Keratinocyte (primary cell): ENCODE data around the gene WDR27. TPM values are rescaled to one million over a fixed set of nuclear protein-coding genes. Genes with fewer than 3 reads are reported as not detected.

ENCODE experiments used
- DNase-seq: peaks from one replicate; pipeline ENCODE4 v3.0.0-alpha.2; 2011; ENCODE audit warnings: low read depth, missing footprints, low spot score
- FAIRE-seq: peaks from 2 replicates; lab custom pipeline; 2011; peaks lifted over from hg19 to GRCh38; lab: Jason Lieb, UNC
- H2AFZ ChIP-seq: 2 replicates; pipeline ENCODE4 v1.6.0; 2012; ENCODE audit warnings: low read length, control low read depth, inconsistent platforms; ENCODE audit not compliant: control insufficient read depth
- H3K27ac ChIP-seq: 2 replicates; pipeline ENCODE4 v1.5.1; 2011; ENCODE audit warnings: low read length; ENCODE audit not compliant: control insufficient read depth, insufficient read depth
- H3K27me3 ChIP-seq: 3 replicates; pipeline ENCODE4 v1.6.0; 2011; ENCODE audit warnings: low read length; ENCODE audit not compliant: control insufficient read depth, insufficient read depth; ENCODE audit errors: extremely low read depth
- H3K36me3 ChIP-seq, 2 experiments: 2 replicates in 1 of 2; 3 replicates in 1 of 2; pipeline ENCODE4 v1.5.1; 2011; ENCODE audit warnings: low read length in 2 of 2, mild to moderate bottlenecking in 1 of 2; ENCODE audit not compliant: control insufficient read depth in 2 of 2, insufficient read depth in 2 of 2; ENCODE audit errors: extremely low read depth in 1 of 2
- H3K4me1 ChIP-seq: 3 replicates; pipeline ENCODE4 v1.5.1; 2011; ENCODE audit warnings: low read length; ENCODE audit not compliant: control insufficient read depth, insufficient read depth; ENCODE audit errors: extremely low read depth
- H3K4me2 ChIP-seq: 3 replicates; pipeline ENCODE4 v1.6.0; 2011; ENCODE audit warnings: low read depth, low read length; ENCODE audit not compliant: control insufficient read depth, insufficient read depth; ENCODE audit errors: extremely low read depth
- H3K4me3 ChIP-seq, 3 experiments: fragments of 200-600 bp in 1 of 3; sonication (generic) in 1 of 3; 2 replicates in 2 of 3; 3 replicates in 1 of 3; pipeline ENCODE4 v1.5.1; 2011 to 2016; ENCODE audit warnings: low read length in 3 of 3, mild to moderate bottlenecking in 3 of 3, control low read depth in 2 of 3, inconsistent platforms in 1 of 3, low read depth in 1 of 3, mixed read lengths in 1 of 3, mixed run types in 1 of 3, moderate library complexity in 1 of 3; ENCODE audit not compliant: control insufficient read depth in 2 of 3, insufficient read depth in 2 of 3; ENCODE audit errors: extremely low read depth in 1 of 3
- H3K79me2 ChIP-seq: 2 replicates; pipeline ENCODE4 v1.6.0; 2012; ENCODE audit warnings: low read length; ENCODE audit not compliant: control insufficient read depth, insufficient read depth
- H3K9ac ChIP-seq: 3 replicates; pipeline ENCODE4 v1.6.0; 2011; ENCODE audit warnings: low read length; ENCODE audit not compliant: control insufficient read depth, insufficient read depth; ENCODE audit errors: extremely low read depth
- H3K9me1 ChIP-seq: 3 replicates; pipeline ENCODE4 v1.6.0; 2011; ENCODE audit warnings: low read length; ENCODE audit not compliant: control insufficient read depth, insufficient read depth; ENCODE audit errors: extremely low read depth
- H3K9me3 ChIP-seq: 2 replicates; pipeline ENCODE4 v1.5.1; 2012; ENCODE audit warnings: low read depth, low read length; ENCODE audit not compliant: control insufficient read depth
- H4K20me1 ChIP-seq: 3 replicates; pipeline ENCODE4 v1.6.0; 2011; ENCODE audit warnings: low read length; ENCODE audit not compliant: control insufficient read depth, insufficient read depth; ENCODE audit errors: extremely low read depth
- CTCF ChIP-seq, 3 experiments: IDR thresholded peaks in 1 of 3; conservative IDR thresholded peaks in 1 of 3; optimal IDR thresholded peaks in 1 of 3; 2 replicates in 2 of 3; 3 replicates in 1 of 3; pipeline versions ENCODE3 to v1.5.1; 2011; ENCODE audit warnings: low read length in 3 of 3, mild to moderate bottlenecking in 3 of 3, moderate library complexity in 2 of 3, control low read depth in 1 of 3, inconsistent platforms in 1 of 3; ENCODE audit not compliant: insufficient read depth in 2 of 3; ENCODE audit errors: extremely low read depth in 1 of 3
- EZH2 ChIP-seq: IDR thresholded peaks from one replicate; pipeline ENCODE4 v1.6.1; 2012; ENCODE audit warnings: inconsistent platforms, mild to moderate bottlenecking, low read length, moderate library complexity
- dilution Hi-C: fragments of 300-500 bp; cut with MboI; formaldehyde crosslinking; loops from one replicate; pipeline ENCODE4 v1.7.0; 2020; ENCODE audit warnings: low sequenced_read_pairs; ENCODE audit not compliant: extremely low pct_ligation_motif_present
- polyA plus RNA-seq, 5 experiments: library from polyadenylated mRNA; depleted of rRNA in 3 of 5; stranded (reverse) in 3 of 5; stranded (forward) in 1 of 5; unstranded in 1 of 5; fragments of >200 nt; gene quantifications; 1 replicate in 1 of 5; 2 replicates in 3 of 5; 3 replicates in 1 of 5; pipeline versions ENCODE4 v1.2.1 to v1.2.3, GENCODE V29; 2011 to 2012; ENCODE audit warnings: missing spikeins in 2 of 5, low read depth in 1 of 5, low replicate concordance in 1 of 5

WDR27 gene
- polyA plus RNA-seq, 1 donor (not counting 4 experiments of a cell fraction or from before 2014, with no cell fraction given): 17.8 TPM

GRCh38 chr6:169642455-169642854 lies 59.4 kb downstream of the WDR27 start:
- Histone ChIP-seq H4K20me1 (no peaks in the 10 kb centered on the region), H3K79me2 (no peaks in the 10 kb centered on the region), H3K9me1 (no peaks in the 10 kb centered on the region), H2AFZ (no peak overlapping the region), H3K9me3 (no peaks in the 10 kb centered on the region), H3K4me2 (no peak overlapping the region), H3K4me1 (no peaks in the 10 kb centered on the region), H3K27ac (no peak overlapping the region), H3K36me3 (no peaks in the 10 kb centered on the region), H3K9ac (no peak overlapping the region), H3K27me3 (no peaks in the 10 kb centered on the region), H3K4me3 (no peak overlapping the region)
- TF ChIP-seq EZH2 (no peak), CTCF (optimal IDR thresholded peaks at IDR 0.05 in 1 of 3, IDR thresholded peaks at IDR 0.05 in 1 of 3, conservative IDR thresholded peaks at IDR 0.05 in 1 of 3; ENCODE audit: extremely low read depth in 1 of 3, insufficient read depth in 2 of 3, low read length in 3 of 3) (no peak)
- dilution Hi-C loops: no loop called here
- FAIRE-seq (no peak), DNase-seq (no peak)

GRCh38 chr6:169641461-169642085 lies 60.3 kb downstream of the WDR27 start:
- TF ChIP-seq CTCF (optimal IDR thresholded peaks at IDR 0.05 in 1 of 3, IDR thresholded peaks at IDR 0.05 in 1 of 3, conservative IDR thresholded peaks at IDR 0.05 in 1 of 3; ENCODE audit: extremely low read depth in 1 of 3, insufficient read depth in 2 of 3, low read length in 3 of 3) (no peak), EZH2 (no peak)
- no peak overlapping the region for H3K27ac ChIP-seq
- no peak overlapping the region for H3K4me3 ChIP-seq
- H3K27me3 ChIP-seq: no peaks in the 10 kb centered on the region
- dilution Hi-C loops: no loop called here
- H4K20me1 ChIP-seq: no peaks in the 10 kb centered on the region
- no peaks in the 10 kb centered on the region for H3K9me3 ChIP-seq
- H2AFZ ChIP-seq: no peak overlapping the region
- H3K9me1 ChIP-seq: no peaks in the 10 kb centered on the region
- H3K4me1 ChIP-seq: no peaks in the 10 kb centered on the region
- DNase-seq (no peak), FAIRE-seq (no peak)
- no peak overlapping the region for H3K4me2 ChIP-seq
- H3K36me3 ChIP-seq: no peaks in the 10 kb centered on the region
- H3K79me2 ChIP-seq: no peaks in the 10 kb centered on the region
- H3K9ac ChIP-seq: no peak overlapping the region
